22Rv1 (cell line): ENCODE data around the gene CNTNAP4.

ENCODE experiments used
- ZFX ChIP-seq: fragments of 450-650 bp; IDR thresholded peaks from 2 replicates; pipeline ENCODE4 v1.6.1; 2017; ENCODE audit warnings: antibody characterized with exemption, borderline replicate concordance
- TF ChIP-seq, protein P1 (sequence below): fragments of 450-650 bp; IDR thresholded peaks from 2 replicates; pipeline ENCODE4 v1.5.1; 2017; ENCODE audit warnings: mild to moderate bottlenecking

GRCh38 chr16:76441391-76441790 lies 164.2 kb downstream of the CNTNAP4 start:
- TF ChIP-seq, protein P1, sequence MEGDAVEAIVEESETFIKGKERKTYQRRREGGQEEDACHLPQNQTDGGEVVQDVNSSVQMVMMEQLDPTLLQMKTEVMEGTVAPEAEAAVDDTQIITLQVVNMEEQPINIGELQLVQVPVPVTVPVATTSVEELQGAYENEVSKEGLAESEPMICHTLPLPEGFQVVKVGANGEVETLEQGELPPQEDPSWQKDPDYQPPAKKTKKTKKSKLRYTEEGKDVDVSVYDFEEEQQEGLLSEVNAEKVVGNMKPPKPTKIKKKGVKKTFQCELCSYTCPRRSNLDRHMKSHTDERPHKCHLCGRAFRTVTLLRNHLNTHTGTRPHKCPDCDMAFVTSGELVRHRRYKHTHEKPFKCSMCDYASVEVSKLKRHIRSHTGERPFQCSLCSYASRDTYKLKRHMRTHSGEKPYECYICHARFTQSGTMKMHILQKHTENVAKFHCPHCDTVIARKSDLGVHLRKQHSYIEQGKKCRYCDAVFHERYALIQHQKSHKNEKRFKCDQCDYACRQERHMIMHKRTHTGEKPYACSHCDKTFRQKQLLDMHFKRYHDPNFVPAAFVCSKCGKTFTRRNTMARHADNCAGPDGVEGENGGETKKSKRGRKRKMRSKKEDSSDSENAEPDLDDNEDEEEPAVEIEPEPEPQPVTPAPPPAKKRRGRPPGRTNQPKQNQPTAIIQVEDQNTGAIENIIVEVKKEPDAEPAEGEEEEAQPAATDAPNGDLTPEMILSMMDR: no peak
- no peak for TF ChIP-seq ZFX
